ENCODE measurements around the gene MRAP.

MRAP gene

DNA sequence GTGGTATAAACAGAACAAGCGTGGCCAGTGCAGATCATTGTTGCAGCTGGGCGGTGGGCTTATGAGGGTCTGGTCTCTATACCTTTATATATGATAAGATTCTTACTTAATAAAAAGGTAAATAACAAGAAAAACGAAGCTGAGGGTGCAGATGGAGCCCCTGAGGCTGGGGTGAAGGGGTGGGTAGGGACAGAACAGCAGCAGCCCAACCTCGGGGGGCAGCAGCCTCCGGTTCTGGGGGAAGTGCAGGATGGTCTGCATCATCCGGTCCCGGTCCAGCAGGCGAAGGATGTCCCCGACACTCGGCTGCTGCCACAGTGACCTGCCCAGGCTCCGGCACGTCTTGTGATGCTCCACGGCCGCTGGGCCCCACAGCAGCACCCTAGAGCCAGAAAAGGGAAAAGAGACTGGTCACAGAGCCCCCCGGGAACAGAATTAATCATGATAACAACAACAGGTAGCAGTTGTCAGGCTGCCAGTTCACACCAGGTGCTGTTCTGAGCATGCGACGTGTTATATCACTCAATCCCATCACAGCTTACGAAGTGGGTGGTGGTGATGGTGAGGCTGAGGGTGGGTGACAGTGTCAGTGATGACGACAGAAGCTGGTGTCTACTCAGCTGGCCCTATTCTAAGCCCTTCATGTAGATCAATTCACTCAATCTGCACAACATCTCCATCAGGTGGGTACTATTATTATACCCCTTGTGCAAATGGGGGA lies 35.5 kb downstream of the MRAP start:
- no peak overlapping the region for H3K9ac ChIP-seq

DNA sequence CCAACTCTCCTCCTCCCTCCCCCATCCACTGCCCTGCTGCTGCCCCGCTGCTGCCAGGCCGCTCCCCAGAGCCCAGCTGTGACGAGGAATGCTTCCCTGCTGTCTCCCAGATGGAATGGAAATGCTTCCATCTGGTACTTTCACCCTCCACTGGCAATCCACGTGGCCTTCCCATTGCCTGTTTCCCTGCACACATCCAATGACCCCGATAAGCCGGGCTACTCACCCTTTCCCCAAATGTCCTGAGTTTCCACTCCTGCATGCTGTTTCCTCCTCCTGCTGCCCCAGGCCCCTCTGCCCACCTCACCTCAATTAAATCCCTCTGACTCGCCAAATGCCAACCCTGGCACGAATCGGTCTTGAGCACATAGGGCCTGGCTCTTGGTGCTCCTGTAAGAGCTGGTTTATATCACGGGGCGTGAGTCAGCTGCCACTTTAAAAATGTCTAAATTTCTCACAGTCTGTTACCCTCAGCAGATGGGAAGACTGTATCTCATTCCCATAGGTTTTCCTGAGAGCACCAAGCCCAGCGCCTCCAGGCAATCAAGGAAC lies 36.4 kb downstream of the MRAP start:
- no peak overlapping the region for H3K27ac ChIP-seq
- no peak overlapping the region for H3K9ac ChIP-seq
- H3K4me3 ChIP-seq (ENCODE audit: low read depth, low read length) = no peak overlapping the region
- no peaks in the 10 kb centered on the region for H3K79me2 ChIP-seq
- H3K4me2 ChIP-seq (ENCODE audit: low read length) = no peak overlapping the region
- no peaks in the 10 kb centered on the region for H3K36me3 ChIP-seq (ENCODE audit: control insufficient read depth, insufficient read depth, low read length)
- TF ChIP-seq, protein P1, sequence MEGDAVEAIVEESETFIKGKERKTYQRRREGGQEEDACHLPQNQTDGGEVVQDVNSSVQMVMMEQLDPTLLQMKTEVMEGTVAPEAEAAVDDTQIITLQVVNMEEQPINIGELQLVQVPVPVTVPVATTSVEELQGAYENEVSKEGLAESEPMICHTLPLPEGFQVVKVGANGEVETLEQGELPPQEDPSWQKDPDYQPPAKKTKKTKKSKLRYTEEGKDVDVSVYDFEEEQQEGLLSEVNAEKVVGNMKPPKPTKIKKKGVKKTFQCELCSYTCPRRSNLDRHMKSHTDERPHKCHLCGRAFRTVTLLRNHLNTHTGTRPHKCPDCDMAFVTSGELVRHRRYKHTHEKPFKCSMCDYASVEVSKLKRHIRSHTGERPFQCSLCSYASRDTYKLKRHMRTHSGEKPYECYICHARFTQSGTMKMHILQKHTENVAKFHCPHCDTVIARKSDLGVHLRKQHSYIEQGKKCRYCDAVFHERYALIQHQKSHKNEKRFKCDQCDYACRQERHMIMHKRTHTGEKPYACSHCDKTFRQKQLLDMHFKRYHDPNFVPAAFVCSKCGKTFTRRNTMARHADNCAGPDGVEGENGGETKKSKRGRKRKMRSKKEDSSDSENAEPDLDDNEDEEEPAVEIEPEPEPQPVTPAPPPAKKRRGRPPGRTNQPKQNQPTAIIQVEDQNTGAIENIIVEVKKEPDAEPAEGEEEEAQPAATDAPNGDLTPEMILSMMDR (IDR thresholded peaks at IDR 0.05) = no peak
- no peaks in the 10 kb centered on the region for H3K27me3 ChIP-seq (ENCODE audit: control insufficient read depth, insufficient read depth, low read length)
- H3K4me1 ChIP-seq = no peaks in the 10 kb centered on the region
- no peak overlapping the region for H2AFZ ChIP-seq
- H3K9me3 ChIP-seq (ENCODE audit: control insufficient read depth, low read length) = no peaks in the 10 kb centered on the region

More for the DNA sequence above, 35.5 kb downstream of the MRAP start:
- H3K9me3 ChIP-seq (ENCODE audit: control insufficient read depth, low read length) = no peaks in the 10 kb centered on the region
- no peaks in the 10 kb centered on the region for H3K27me3 ChIP-seq (ENCODE audit: control insufficient read depth, insufficient read depth, low read length)
- no peak overlapping the region for H3K4me3 ChIP-seq (ENCODE audit: low read depth, low read length)
- H3K79me2 ChIP-seq = no peaks in the 10 kb centered on the region
- no peak overlapping the region for H2AFZ ChIP-seq
- no peaks in the 10 kb centered on the region for H3K36me3 ChIP-seq (ENCODE audit: control insufficient read depth, insufficient read depth, low read length)
- H3K27ac ChIP-seq = no peak overlapping the region
- TF ChIP-seq, protein P1 (IDR thresholded peaks at IDR 0.05) = no peak
- H3K4me2 ChIP-seq (ENCODE audit: low read length) = no peak overlapping the region
- no peaks in the 10 kb centered on the region for H3K4me1 ChIP-seq

DNA sequence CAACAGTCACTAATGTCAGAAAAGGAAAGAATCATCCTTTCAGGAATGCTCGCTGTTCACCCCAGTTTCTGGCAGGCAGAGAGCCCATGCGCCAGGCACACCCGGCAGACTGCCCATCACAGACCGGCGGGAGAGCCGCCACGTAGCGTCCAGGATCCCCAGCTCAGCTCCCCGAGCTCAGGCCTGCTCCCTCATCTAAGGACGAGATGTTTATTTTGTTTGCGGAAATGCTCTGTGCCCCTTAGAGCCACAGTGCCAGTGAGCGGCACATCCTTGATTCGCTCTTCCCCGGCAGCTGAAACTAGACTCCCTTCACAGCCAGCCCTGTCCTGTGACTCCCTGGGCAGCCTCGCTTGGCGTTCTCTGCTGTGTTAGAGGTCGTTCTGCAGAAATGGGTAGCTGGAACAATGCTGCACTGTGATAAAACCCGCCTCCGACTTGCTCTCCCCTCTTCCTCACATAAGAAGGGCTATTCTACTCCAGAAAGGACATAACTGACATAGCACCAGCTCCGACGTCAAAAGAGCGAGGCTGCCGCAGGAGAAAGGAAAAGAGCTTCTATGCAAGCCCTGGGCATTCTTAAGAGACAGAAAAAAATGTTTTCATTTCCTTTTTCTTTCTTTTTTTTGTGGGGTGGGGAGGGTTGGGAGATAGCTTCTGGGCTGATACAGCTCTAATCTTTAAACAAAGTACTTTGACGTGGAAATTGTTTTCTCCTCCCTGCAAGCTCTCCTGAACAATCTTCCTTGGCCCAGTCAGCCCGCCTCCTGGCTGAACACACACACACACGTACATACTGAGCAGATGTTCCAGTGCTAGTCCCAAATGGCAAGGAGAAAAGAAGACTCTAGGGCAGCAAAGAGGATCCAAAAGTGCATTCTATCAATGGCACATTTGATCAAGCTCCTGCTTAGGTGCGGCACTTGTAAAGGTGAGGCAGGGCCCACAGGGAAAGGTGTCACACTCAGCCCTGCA lies 37.2 kb downstream of the MRAP start:
- Histone ChIP-seq H3K4me3 (ENCODE audit: low read depth, low read length) (no peak overlapping the region), H3K4me1 (no peaks in the 10 kb centered on the region), H3K27me3 (ENCODE audit: control insufficient read depth, insufficient read depth, low read length) (no peaks in the 10 kb centered on the region), H3K4me2 (ENCODE audit: low read length) (no peak overlapping the region), H3K27ac (no peak overlapping the region), H3K9ac (no peak overlapping the region), H3K36me3 (ENCODE audit: control insufficient read depth, insufficient read depth, low read length) (no peaks in the 10 kb centered on the region), H2AFZ (no peak overlapping the region), H3K79me2 (no peaks in the 10 kb centered on the region), H3K9me3 (ENCODE audit: control insufficient read depth, low read length) (no peaks in the 10 kb centered on the region)
- TF ChIP-seq, protein P1 (IDR thresholded peaks at IDR 0.05) = no peak

DNA sequence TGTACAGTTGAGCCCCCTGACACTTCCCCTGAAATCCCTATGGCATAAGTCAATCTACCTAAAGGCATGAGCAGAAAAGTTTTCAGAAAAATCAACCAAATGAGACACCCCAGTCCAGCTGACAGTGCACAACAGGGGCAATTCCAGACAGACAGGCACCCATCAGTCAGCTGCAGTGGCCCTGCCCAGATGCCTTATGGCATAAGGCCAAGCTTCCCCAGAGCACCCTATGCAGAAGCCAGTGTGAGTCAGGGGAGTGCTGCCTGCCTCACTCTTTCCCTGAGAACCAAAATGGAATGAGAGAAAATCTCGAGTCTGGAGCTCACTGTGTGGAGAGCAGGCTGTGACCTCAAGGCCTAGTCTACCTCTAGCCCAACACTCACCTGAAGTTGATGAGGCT lies 38.1 kb downstream of the MRAP start:
- no peaks in the 10 kb centered on the region for H3K27me3 ChIP-seq (ENCODE audit: control insufficient read depth, insufficient read depth, low read length)
- H3K4me1 ChIP-seq = no peaks in the 10 kb centered on the region
- TF ChIP-seq, protein P1 (IDR thresholded peaks at IDR 0.05) = no peak
- no peak overlapping the region for H3K27ac ChIP-seq
- H3K4me2 ChIP-seq (ENCODE audit: low read length) = no peak overlapping the region
- H2AFZ ChIP-seq = no peak overlapping the region
- no peaks in the 10 kb centered on the region for H3K36me3 ChIP-seq (ENCODE audit: control insufficient read depth, insufficient read depth, low read length)
- H3K9ac ChIP-seq = no peak overlapping the region
- no peaks in the 10 kb centered on the region for H3K9me3 ChIP-seq (ENCODE audit: control insufficient read depth, low read length)
- no peaks in the 10 kb centered on the region for H3K79me2 ChIP-seq
- no peak overlapping the region for H3K4me3 ChIP-seq (ENCODE audit: low read depth, low read length)
